GM12878 (cell line): ENCODE measurements around the gene P4HA1. TPM values are rescaled to one million over a fixed set of nuclear protein-coding genes. Genes with fewer than 3 reads are reported as not detected.

Experiments
- ASH2L ChIP-seq: fragments of 300-600, 200-600 bp; sonication (generic); IDR thresholded peaks from 2 replicates; pipeline ENCODE4 v1.6.1; 2017; ENCODE audit warnings: low read depth, mild to moderate bottlenecking, borderline replicate concordance
- BACH1 ChIP-seq: fragments of 450-650 bp; IDR thresholded peaks from 2 replicates; pipeline ENCODE4 v1.6.1; 2017; ENCODE audit warnings: mild to moderate bottlenecking, borderline replicate concordance
- CBFB ChIP-seq: IDR thresholded peaks from 2 replicates; pipeline ENCODE4 v1.6.1; 2016; ENCODE audit warnings: antibody characterized with exemption, low read depth
- CHD1 ChIP-seq: IDR thresholded peaks from 2 replicates; pipeline ENCODE4 v1.6.1; 2012; ENCODE audit warnings: low read depth, low read length, improper control_type of control experiment
- DPF2 ChIP-seq: fragments of 450-650 bp; IDR thresholded peaks from 2 replicates; pipeline ENCODE4 v1.6.1; 2017; ENCODE audit warnings: mild to moderate bottlenecking
- ELK1 ChIP-seq: IDR thresholded peaks from 2 replicates; pipeline ENCODE4 v1.6.1; 2012; ENCODE audit warnings: low read depth, low read length, improper control_type of control experiment
- GABPA ChIP-seq: IDR thresholded peaks from 2 replicates; pipeline ENCODE4 v1.6.1; 2014; ENCODE audit warnings: antibody characterized with exemption, low read depth, mild to moderate bottlenecking, inconsistent platforms
- HDAC6 ChIP-seq: fragments of 200-600 bp; sonication (generic); IDR thresholded peaks from one replicate; pipeline ENCODE4 v1.8.0; 2017; ENCODE audit warnings: antibody characterized with exemption; ENCODE audit not compliant: unreplicated experiment
- JUND ChIP-seq: IDR thresholded peaks from 2 replicates; pipeline ENCODE4 v1.6.1; 2012; ENCODE audit warnings: low read depth, mild to moderate bottlenecking, low read length, improper control_type of control experiment, moderate library complexity
- MEF2A ChIP-seq: IDR thresholded peaks from 2 replicates; pipeline ENCODE4 v1.6.1; 2011; ENCODE audit warnings: low read depth, mild to moderate bottlenecking, low read length, moderate library complexity; ENCODE audit not compliant: insufficient read depth
- MEF2B ChIP-seq: fragments of 450-650 bp; IDR thresholded peaks from 2 replicates; pipeline ENCODE4 v1.6.1; 2018; ENCODE audit warnings: mild to moderate bottlenecking, moderate library complexity; ENCODE audit not compliant: partially characterized antibody, poor library complexity, severe bottlenecking
- MTA3 ChIP-seq: IDR thresholded peaks from 2 replicates; pipeline ENCODE4 v1.6.1; 2012; ENCODE audit warnings: low read length, inconsistent platforms, borderline replicate concordance
- MXI1 ChIP-seq: fragments of 150-350 bp; IDR thresholded peaks from 2 replicates; pipeline ENCODE4 v1.6.1; 2011; ENCODE audit warnings: low read depth, mild to moderate bottlenecking, inconsistent platforms, low read length, improper control_type of control experiment
- NFYA ChIP-seq: IDR thresholded peaks from 2 replicates; pipeline ENCODE4 v1.6.1; 2011; ENCODE audit warnings: low read depth, mild to moderate bottlenecking, low read length, improper control_type of control experiment, borderline replicate concordance
- POU2F2 ChIP-seq: IDR thresholded peaks from 3 replicates; pipeline ENCODE4 v1.6.1; 2011; ENCODE audit warnings: low read depth, mild to moderate bottlenecking, low read length, borderline replicate concordance
- RB1 ChIP-seq: fragments of 450-650 bp; formaldehyde crosslinking; IDR thresholded peaks from 2 replicates; pipeline ENCODE4 v1.6.1; 2017; ENCODE audit warnings: mild to moderate bottlenecking, borderline replicate concordance
- SIX5 ChIP-seq: IDR thresholded peaks from 2 replicates; pipeline ENCODE4 v1.6.1; 2011; ENCODE audit warnings: mild to moderate bottlenecking, low read depth, low read length, moderate library complexity; ENCODE audit not compliant: severe bottlenecking
- STAT1 ChIP-seq: fragments of 450-650 bp; conservative IDR thresholded peaks from 2 replicates; pipeline ENCODE4 v1.6.1; 2014; ENCODE audit warnings: antibody characterized with exemption, mild to moderate bottlenecking
- SUZ12 ChIP-seq: fragments of 200-600 bp; sonication (generic); IDR thresholded peaks from one replicate; pipeline ENCODE4 v1.6.1; 2018; ENCODE audit warnings: antibody characterized with exemption, mild to moderate bottlenecking; ENCODE audit not compliant: unreplicated experiment
- TBL1XR1 ChIP-seq: IDR thresholded peaks from 2 replicates; pipeline ENCODE4 v1.6.1; 2012; ENCODE audit warnings: low read depth, low read length, improper control_type of control experiment
- USF2 ChIP-seq: IDR thresholded peaks from 2 replicates; pipeline ENCODE4 v1.6.1; 2011; ENCODE audit warnings: low read depth, low read length, improper control_type of control experiment, borderline replicate concordance
- YY1 ChIP-seq: IDR thresholded peaks from 2 replicates; pipeline ENCODE4 v1.6.1; 2011; ENCODE audit warnings: low read depth, mild to moderate bottlenecking, low read length
- ZSCAN29 ChIP-seq: fragments of 450-650 bp; IDR thresholded peaks from 2 replicates; pipeline ENCODE4 v1.6.1; 2017; ENCODE audit warnings: mild to moderate bottlenecking, moderate library complexity
- polyA plus RNA-seq, 11 experiments: library from polyadenylated mRNA; depleted of rRNA in 4 of 11; unstranded in 6 of 11; stranded (reverse) in 5 of 11; fragments of >200 nt; fragmentation: Nextera tagmentation in 4 of 11; fragmentation: Illumina TruSeq in 1 of 11; extraction: Ambion mirVana in 4 of 11; extraction: Trizol in 1 of 11; gene quantifications; 1 replicate in 1 of 11; 2 replicates in 10 of 11; pipeline versions ENCODE4 v1.2.1 to v1.2.3, GENCODE V29; 2011 to 2016; ENCODE audit warnings: inconsistent platforms in 2 of 11, missing spikeins in 2 of 11, low read depth in 1 of 11
- total RNA-seq, 4 experiments: library from RNA; depleted of rRNA in 3 of 4; stranded (reverse); fragments of >200 nt in 3 of 4; fragmentation: Illumina TruSeq in 1 of 4; extraction: Trizol in 1 of 4; gene quantifications; 2 replicates each; pipeline versions ENCODE4 v1.2.1 to v1.2.3, GENCODE V29; 2013 to 2021
- TF ChIP-seq, protein P1 (sequence below): fragments of 450-650 bp; IDR thresholded peaks from 2 replicates; pipeline ENCODE4 v1.6.1; 2017; ENCODE audit warnings: borderline replicate concordance
- TF ChIP-seq, protein P2 (sequence below): fragments of 450-650 bp; IDR thresholded peaks from 2 replicates; pipeline ENCODE4 v1.6.1; 2017; ENCODE audit warnings: mild to moderate bottlenecking

Gene P4HA1
- total and polyA plus RNA-seq, 10 of the 15 experiments (the other 5 are each of a cell fraction or from before 2014, with no cell fraction given) = 15.0 to 160 (median 24.1) TPM

DNA sequence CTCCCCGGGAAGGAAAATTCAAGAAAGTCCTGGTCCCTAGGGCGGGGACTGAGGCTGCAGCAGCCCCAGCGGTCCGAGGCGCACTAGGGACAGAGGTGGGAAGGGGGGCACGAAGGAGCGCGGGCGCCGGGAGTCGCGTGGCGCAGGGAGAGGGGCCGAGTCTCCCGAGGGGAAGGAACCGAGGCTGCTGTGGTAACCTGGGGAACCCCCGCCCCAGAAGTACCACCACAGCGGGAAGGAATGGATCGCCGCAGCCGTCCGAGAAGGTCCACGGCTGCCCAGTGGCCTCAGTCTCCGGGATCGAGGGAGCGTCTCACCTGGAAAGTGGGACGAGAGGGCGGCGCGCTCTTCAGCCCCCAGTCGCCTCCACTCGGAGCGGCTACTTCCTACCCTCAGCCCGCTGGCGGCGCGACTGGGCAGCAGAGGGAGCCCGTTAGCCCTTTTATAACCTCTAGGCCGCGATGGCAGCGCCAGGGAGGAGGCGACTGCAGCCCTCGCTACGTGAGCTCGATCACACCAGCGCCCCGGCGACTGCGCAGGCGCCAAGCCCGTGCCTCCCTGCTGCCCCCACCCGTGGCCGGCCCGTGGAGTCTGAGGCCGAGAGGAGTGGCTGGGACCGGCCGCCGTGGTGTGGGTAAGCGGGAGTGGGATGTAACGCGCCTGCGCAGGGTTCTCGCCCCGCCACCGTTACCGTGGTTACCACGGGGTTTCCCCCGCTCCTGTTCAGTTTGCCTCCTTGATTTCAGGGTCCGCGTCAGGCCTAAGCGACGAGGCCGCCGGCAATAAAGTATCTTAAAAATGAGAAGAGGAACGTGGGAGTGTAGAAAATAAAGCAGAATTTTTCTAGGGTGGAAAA is at the start of gene P4HA1 (continued):
- no peak; the same call in 1 of the 2 replicates for TF ChIP-seq ELK1
- peak; percentile 84 for TF ChIP-seq YY1
- TF ChIP-seq STAT1 = 0 out of 2 replicates have a peak, but pooled peaks have one; percentile 71
- no peak for TF ChIP-seq GABPA
- peak; percentile 49; the same call in 1 of the 2 replicates for TF ChIP-seq MEF2A
- TF ChIP-seq POU2F2 = peak; percentile 97
- peak; percentile 41 for TF ChIP-seq HDAC6
- TF ChIP-seq SIX5 = no peak
- TF ChIP-seq, protein P1, sequence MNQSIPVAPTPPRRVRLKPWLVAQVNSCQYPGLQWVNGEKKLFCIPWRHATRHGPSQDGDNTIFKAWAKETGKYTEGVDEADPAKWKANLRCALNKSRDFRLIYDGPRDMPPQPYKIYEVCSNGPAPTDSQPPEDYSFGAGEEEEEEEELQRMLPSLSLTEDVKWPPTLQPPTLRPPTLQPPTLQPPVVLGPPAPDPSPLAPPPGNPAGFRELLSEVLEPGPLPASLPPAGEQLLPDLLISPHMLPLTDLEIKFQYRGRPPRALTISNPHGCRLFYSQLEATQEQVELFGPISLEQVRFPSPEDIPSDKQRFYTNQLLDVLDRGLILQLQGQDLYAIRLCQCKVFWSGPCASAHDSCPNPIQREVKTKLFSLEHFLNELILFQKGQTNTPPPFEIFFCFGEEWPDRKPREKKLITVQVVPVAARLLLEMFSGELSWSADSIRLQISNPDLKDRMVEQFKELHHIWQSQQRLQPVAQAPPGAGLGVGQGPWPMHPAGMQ = no peak
- TF ChIP-seq, protein P2, sequence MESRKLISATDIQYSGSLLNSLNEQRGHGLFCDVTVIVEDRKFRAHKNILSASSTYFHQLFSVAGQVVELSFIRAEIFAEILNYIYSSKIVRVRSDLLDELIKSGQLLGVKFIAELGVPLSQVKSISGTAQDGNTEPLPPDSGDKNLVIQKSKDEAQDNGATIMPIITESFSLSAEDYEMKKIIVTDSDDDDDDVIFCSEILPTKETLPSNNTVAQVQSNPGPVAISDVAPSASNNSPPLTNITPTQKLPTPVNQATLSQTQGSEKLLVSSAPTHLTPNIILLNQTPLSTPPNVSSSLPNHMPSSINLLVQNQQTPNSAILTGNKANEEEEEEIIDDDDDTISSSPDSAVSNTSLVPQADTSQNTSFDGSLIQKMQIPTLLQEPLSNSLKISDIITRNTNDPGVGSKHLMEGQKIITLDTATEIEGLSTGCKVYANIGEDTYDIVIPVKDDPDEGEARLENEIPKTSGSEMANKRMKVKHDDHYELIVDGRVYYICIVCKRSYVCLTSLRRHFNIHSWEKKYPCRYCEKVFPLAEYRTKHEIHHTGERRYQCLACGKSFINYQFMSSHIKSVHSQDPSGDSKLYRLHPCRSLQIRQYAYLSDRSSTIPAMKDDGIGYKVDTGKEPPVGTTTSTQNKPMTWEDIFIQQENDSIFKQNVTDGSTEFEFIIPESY = no peak; the same call in 1 of the 2 replicates
- TF ChIP-seq TBL1XR1 = peak; percentile 45; the same call in 1 of the 2 replicates
- TF ChIP-seq NFYA = no peak
- TF ChIP-seq MEF2B = peak; percentile 60
- no peak; the same call in 1 of the 2 replicates for TF ChIP-seq MXI1
- peak; percentile 57 for TF ChIP-seq CHD1
- peak; percentile 58; the same call in 1 of the 2 replicates for TF ChIP-seq ZSCAN29
- TF ChIP-seq CBFB = peak; percentile 95
- TF ChIP-seq USF2 = no peak
- TF ChIP-seq RB1 = peak; percentile 88
- TF ChIP-seq MTA3 = peak; percentile 67
- TF ChIP-seq JUND = no peak
- TF ChIP-seq DPF2 = peak; percentile 81
- peak; percentile 100 for TF ChIP-seq BACH1
- TF ChIP-seq ASH2L = 0 out of 2 replicates have a peak, but pooled peaks have one; percentile 7
- TF ChIP-seq SUZ12 = no peak
